NCI-H774 (cell line): ENCODE data around the gene SQSTM1.

ENCODE experiments used
- DNase-seq: peaks from one replicate; lab custom pipeline; 2025; lab: John Stamatoyannopoulos, UW

The SQSTM1 gene

DNA sequence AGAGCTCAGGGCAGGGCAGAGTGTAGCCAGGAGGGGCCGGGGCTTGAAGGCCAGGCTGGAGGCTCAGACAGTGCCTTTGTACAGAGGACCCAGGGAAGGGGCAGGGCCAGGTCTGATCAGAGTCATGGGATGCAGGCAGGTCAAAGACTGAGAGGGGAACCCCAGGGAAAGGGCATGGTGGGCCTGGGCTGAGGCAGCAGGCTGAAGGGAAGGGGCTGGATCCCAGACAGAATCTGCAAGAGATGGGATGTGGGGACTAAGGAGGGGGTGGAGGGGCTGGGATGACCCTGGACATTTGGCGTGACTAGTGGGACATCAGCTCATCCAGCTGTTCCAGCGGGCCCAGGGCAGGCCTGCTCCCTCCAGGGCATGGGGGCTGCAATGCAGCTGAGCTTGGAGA lies 53.4 kb downstream of the SQSTM1 start:
- DNase-seq, result no peak

- DNase-seq, result no peak
These were observed 54.0 kb downstream of the SQSTM1 start for GRCh38 chr5:179874536-179875292.

DNA sequence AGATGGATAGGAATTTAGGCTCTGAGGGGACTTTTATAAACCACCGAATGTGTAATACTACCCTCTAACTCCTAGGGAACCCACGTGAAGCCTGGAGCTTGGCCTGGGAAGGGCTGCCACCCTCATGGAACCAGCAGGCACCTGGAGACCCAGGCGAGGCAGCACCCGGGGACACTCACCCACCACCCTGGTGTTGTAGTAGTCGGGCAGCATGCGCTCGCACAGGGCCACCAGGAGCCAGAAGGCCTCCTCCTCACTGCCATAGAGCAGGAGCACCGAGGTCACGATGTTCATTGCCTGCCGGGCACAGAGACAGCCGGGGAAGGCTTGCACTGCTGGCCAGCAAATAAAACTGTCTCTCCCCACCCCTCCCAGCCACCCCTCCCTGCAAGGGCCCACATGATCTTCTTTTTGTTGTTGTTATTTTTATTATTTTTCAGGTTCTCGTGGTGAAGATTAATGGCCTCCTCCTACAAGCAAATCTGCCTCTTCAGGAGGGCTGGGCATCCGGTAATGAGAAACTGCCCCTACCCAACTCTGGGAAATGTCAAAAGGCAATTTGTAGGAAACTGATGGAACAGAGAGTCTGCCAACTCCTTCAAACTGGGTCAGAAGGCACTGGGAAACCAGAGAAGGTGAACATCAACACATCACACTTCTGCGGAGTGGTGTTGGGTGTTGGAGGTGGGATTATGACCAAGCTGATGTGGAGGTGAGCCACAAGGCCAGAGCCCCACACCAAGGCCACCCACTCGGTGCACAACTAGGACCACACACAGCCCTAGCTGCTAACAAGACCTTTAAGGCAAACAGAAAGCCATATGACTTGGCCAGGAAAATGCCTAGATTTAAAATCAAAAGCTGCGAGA lies 55.3 kb downstream of the SQSTM1 start:
- DNase-seq, result no peak

- DNase-seq, result no peak
These were observed 55.9 kb downstream of the SQSTM1 start for GRCh38 chr5:179876610-179876952.

DNA sequence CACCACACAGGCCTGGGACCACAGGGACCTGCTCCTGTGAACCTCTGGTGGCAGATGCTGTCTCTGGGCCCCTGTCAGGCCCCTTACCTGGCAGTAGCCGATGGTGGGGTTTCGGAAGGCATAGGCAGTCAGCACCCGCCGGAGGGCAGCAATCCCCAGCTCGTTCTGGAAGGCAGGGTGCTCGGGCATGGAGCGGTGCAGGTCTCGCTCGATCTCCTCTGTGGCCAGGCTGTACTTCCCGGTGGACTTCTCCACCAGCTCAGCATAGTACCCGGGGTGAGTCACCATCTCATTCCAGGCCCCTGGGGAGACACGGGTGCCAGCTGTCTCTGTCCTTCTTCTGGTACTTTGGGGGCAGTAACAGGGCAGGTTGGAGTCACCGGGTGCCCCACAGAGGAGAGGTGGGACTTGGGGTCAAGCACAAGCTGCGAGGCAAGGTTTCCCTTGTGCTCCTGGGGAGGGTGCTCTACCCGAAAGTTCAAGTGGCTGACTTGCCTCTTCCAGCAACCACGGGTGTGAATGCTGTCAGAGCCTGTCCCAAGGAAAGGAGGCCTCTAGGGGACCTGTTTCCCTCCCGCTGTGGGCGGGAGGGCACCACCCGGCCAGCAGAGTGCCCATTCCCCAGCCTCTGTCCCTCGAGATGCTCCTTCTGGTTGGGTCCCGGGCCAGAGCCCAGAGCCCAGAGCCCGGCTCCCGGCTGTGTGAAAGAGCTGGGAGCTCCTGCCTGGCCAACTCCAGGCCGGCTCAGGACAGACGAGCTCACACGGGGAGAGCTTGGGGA lies 57.7 kb downstream of the SQSTM1 start:
- no peak for DNase-seq

- no peak for DNase-seq
These were observed 58.4 kb downstream of the SQSTM1 start for GRCh38 chr5:179879003-179879689.

DNA sequence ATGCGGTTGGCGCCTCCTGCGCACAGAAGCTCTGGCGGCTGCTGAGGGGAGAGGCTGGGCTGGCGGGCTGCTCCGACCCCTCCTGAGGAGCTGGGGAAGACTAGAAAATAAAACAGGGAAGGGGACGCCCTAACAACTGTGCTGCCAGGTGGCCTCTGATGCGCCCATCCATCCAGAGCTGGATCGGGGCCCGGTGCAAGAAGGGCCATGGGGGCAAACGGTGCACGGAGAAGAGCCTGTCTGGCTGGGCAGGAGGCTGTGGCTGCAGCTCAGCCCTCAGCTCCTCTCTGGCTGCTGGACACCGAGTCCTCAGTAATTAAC lies 58.9 kb downstream of the SQSTM1 start:
- no peak for DNase-seq

- DNase-seq, result no peak
These were observed 59.5 kb downstream of the SQSTM1 start for GRCh38 chr5:179880066-179880650.

- DNase-seq, result no peak
These were observed 60.3 kb downstream of the SQSTM1 start for GRCh38 chr5:179880848-179881590.

- no peak for DNase-seq
These were observed 61.6 kb downstream of the SQSTM1 start for GRCh38 chr5:179882338-179882737.

- DNase-seq, result no peak
These were observed 62.5 kb downstream of the SQSTM1 start for GRCh38 chr5:179883163-179883562.

- no peak for DNase-seq
These were observed 64.9 kb downstream of the SQSTM1 start for GRCh38 chr5:179885491-179886090.

- DNase-seq, result no peak
These were observed 65.6 kb downstream of the SQSTM1 start for GRCh38 chr5:179886190-179886911.

GRCh38 chr5:179887095-179887494 lies 66.4 kb downstream of the SQSTM1 start:
- DNase-seq, result no peak
